ENCODE data around the gene LEO1. TPM values are rescaled to one million over a fixed set of nuclear protein-coding genes. Genes with fewer than 3 reads are reported as not detected.

LEO1 gene
- total and polyA plus RNA-seq, 2 donors (not counting 1 experiment from before 2014, with no cell fraction given): 1.9 to 19.1 TPM

DNA sequence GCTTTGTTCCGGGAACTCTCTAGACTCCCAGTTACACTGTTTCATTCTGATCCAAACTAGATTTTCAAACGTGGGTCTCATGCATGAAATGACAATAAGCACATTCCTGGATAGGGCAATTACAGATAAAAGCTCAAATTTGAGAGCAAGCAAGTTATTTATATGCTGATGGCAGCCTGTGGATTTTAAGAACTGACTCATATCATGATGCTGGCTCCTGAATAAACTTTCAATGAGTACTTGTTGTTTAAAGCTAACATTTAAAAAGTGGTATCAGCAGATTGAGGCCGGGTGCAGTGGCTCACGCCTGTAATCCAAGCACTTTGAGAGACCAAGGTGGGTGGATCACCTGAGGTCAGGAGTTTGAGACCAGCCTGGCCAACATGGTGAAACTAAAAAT lies 66.6 kb downstream of the LEO1 start:
- ATAC-seq (ENCODE audit: low read depth): no peak
- 95% methylated on average over 4 of the region's 4 CpGs for WGBS (ENCODE audit: insufficient coverage)

DNA sequence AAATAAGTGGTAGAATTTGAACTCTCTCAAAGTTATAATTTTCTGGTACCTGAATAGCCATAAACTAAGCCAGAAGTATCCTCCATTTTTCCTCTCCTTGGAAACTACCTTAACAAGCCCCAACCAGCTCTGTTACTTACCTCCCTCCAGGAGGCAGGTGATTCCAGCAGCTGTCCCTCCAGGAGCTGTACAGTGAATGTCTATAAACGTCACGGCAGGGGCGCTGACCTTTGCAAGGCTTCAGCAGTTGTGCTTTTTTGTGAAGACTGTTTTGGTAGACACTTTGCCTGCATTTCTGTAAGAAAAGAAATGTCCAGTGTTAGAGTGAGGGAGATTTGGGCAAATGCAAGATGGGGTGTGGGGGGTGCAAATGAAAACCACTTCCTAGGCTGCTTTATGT lies 67.2 kb downstream of the LEO1 start:
- Mint-ChIP-seq H3K27ac (no peak overlapping the region), H3K9me3 (ENCODE audit: insufficient read depth) (no peaks in the 10 kb centered on the region), H3K4me3 (no peak overlapping the region), H3K27me3 (no peaks in the 10 kb centered on the region), H3K4me1 (no peaks in the 10 kb centered on the region)
- no peaks in the 10 kb centered on the region for H3K27me3 ChIP-seq (replicated peaks in 1 of 4; ENCODE audit: control extremely low read depth in 1 of 4, control insufficient read depth in 3 of 4, insufficient read depth in 4 of 4, low read length in 3 of 4)
- DNase-seq (no peak), ATAC-seq (ENCODE audit: low read depth) (no peak)
- H4K20me1 ChIP-seq (ENCODE audit: control insufficient read depth, insufficient read depth, low read length, poor library complexity, severe bottlenecking): no peaks in the 10 kb centered on the region
- WGBS (ENCODE audit: insufficient coverage): 100% methylated on average over 3 of the region's 3 CpGs
- CTCF ChIA-PET: interaction anchor here (0.9 to 2.1 kb wide), 3 partner anchors 11 to 31 kb away, joined by 3 to 12 read pairs (median 3); no protein-coding TSS in a partner anchor
- H3K79me2 ChIP-seq (ENCODE audit: control insufficient read depth, insufficient read depth, low read length): no peaks in the 10 kb centered on the region
- no peak overlapping the region for H3K9ac ChIP-seq (ENCODE audit: low read length)
- POLR2A ChIA-PET: no interaction called here
- no peak overlapping the region for H3K4me2 ChIP-seq (replicated peaks; ENCODE audit: low read depth, low read length, poor library complexity, severe bottlenecking)
- H3K36me3 ChIP-seq (replicated peaks in 1 of 2; ENCODE audit: control extremely low read depth in 1 of 2, control insufficient read depth in 1 of 2, extremely low read depth in 1 of 2, insufficient read depth in 2 of 2, low read length in 1 of 2): peaks cover 12 to 51% of the 10 kb centered on the region in 2 experiments
- H3K4me3 ChIP-seq (ENCODE audit: control extremely low read depth in 1 of 5, extremely low read depth in 1 of 5, insufficient read depth in 1 of 5, low read depth in 2 of 5, low read length in 4 of 5): no peak overlapping the region
- H3K4me1 ChIP-seq (ENCODE audit: control insufficient read depth in 2 of 2, insufficient read depth in 2 of 2, low read length in 2 of 2): no peaks in the 10 kb centered on the region
- H2AFZ ChIP-seq (ENCODE audit: insufficient read depth, low read depth, low read length, poor library complexity, severe bottlenecking): no peak overlapping the region
- H3K9me3 ChIP-seq (ENCODE audit: control extremely low read depth in 1 of 3, control insufficient read depth in 2 of 3, insufficient read depth in 1 of 3, low read length in 2 of 3): no peaks in the 10 kb centered on the region
- H3K27ac ChIP-seq (ENCODE audit: low read length in 2 of 2): no peak overlapping the region
- TF ChIP-seq, protein P1, sequence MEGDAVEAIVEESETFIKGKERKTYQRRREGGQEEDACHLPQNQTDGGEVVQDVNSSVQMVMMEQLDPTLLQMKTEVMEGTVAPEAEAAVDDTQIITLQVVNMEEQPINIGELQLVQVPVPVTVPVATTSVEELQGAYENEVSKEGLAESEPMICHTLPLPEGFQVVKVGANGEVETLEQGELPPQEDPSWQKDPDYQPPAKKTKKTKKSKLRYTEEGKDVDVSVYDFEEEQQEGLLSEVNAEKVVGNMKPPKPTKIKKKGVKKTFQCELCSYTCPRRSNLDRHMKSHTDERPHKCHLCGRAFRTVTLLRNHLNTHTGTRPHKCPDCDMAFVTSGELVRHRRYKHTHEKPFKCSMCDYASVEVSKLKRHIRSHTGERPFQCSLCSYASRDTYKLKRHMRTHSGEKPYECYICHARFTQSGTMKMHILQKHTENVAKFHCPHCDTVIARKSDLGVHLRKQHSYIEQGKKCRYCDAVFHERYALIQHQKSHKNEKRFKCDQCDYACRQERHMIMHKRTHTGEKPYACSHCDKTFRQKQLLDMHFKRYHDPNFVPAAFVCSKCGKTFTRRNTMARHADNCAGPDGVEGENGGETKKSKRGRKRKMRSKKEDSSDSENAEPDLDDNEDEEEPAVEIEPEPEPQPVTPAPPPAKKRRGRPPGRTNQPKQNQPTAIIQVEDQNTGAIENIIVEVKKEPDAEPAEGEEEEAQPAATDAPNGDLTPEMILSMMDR (IDR thresholded peaks at IDR 0.05): no peak
- TF ChIP-seq EZH2 (IDR thresholded peaks at IDR 0.05; ENCODE audit: borderline replicate concordance, insufficient read depth, low read depth, low read length, poor library complexity, severe bottlenecking): no peak
- intact Hi-C loops (cut with micrococcal nuclease): no loop called here

More for the DNA sequence above, 66.6 kb downstream of the LEO1 start:
- peaks cover 12 to 51% of the 10 kb centered on the region in 2 experiments for H3K36me3 ChIP-seq (replicated peaks in 1 of 2; ENCODE audit: control extremely low read depth in 1 of 2, control insufficient read depth in 1 of 2, extremely low read depth in 1 of 2, insufficient read depth in 2 of 2, low read length in 1 of 2)
- H3K27me3 ChIP-seq (replicated peaks in 1 of 4; ENCODE audit: control extremely low read depth in 1 of 4, control insufficient read depth in 3 of 4, insufficient read depth in 4 of 4, low read length in 3 of 4): no peaks in the 10 kb centered on the region
- CTCF ChIA-PET: interaction anchor here (0.9 to 2.1 kb wide), 4 partner anchors 10 to 255 kb away, joined by 3 to 12 read pairs (median 4); no protein-coding TSS in a partner anchor
- no peak for TF ChIP-seq EZH2 (IDR thresholded peaks at IDR 0.05; ENCODE audit: borderline replicate concordance, insufficient read depth, low read depth, low read length, poor library complexity, severe bottlenecking)
- TF ChIP-seq, protein P1 (IDR thresholded peaks at IDR 0.05): no peak
- intact Hi-C loops (cut with micrococcal nuclease): no loop called here
- no peaks in the 10 kb centered on the region for H3K4me1 Mint-ChIP-seq
- H3K9ac ChIP-seq (ENCODE audit: low read length): no peak overlapping the region
- no peaks in the 10 kb centered on the region for H3K4me1 ChIP-seq (ENCODE audit: control insufficient read depth in 2 of 2, insufficient read depth in 2 of 2, low read length in 2 of 2)
- DNase-seq: no peak
- no peaks in the 10 kb centered on the region for H3K27me3 Mint-ChIP-seq
- POLR2A ChIA-PET: no interaction called here
- H3K4me3 Mint-ChIP-seq: no peak overlapping the region
- no peaks in the 10 kb centered on the region for H3K9me3 Mint-ChIP-seq (ENCODE audit: insufficient read depth)
- no peaks in the 10 kb centered on the region for H3K79me2 ChIP-seq (ENCODE audit: control insufficient read depth, insufficient read depth, low read length)
- no peaks in the 10 kb centered on the region for H3K9me3 ChIP-seq (ENCODE audit: control extremely low read depth in 1 of 3, control insufficient read depth in 2 of 3, insufficient read depth in 1 of 3, low read length in 2 of 3)
- no peak overlapping the region for H3K27ac Mint-ChIP-seq
- no peak overlapping the region for H2AFZ ChIP-seq (ENCODE audit: insufficient read depth, low read depth, low read length, poor library complexity, severe bottlenecking)
- no peaks in the 10 kb centered on the region for H4K20me1 ChIP-seq (ENCODE audit: control insufficient read depth, insufficient read depth, low read length, poor library complexity, severe bottlenecking)
- no peak overlapping the region for H3K4me2 ChIP-seq (replicated peaks; ENCODE audit: low read depth, low read length, poor library complexity, severe bottlenecking)
- H3K4me3 ChIP-seq (ENCODE audit: control extremely low read depth in 1 of 5, extremely low read depth in 1 of 5, insufficient read depth in 1 of 5, low read depth in 2 of 5, low read length in 4 of 5): no peak overlapping the region
- no peak overlapping the region for H3K27ac ChIP-seq (ENCODE audit: low read length in 2 of 2)
